GM19099 (cell line): ENCODE measurements around the gene A4GALT.
A peak's percentile ranks its signal among the peaks of the same experiment; 100 is the strongest.

Experiments
- POLR2A ChIP-seq: IDR thresholded peaks from 3 replicates; pipeline ENCODE4 v1.6.1; 2011; ENCODE audit warnings: low read depth; ENCODE audit not compliant: insufficient read length; ENCODE audit errors: extremely low read depth

The A4GALT gene

DNA sequence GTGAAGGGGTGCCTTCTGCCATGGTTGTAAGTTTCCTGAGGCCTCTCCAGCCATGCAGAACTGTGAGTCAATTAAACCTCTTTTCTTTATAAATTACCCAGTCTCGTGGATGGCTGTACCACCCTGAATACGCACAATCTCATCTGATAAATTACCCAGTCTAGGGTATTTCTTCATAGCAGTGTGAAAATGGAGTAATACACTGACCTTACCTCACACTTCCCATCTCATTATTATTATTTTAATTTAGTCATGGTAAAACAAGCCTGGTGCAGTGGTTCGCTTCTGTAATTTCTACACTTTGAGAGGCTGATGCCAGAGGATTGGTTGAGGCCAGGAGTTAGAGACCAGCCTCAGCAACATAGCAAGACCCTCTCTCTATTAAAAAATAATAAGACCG is 41.0 kb downstream of the A4GALT start:
- TF ChIP-seq POLR2A: no peak

DNA sequence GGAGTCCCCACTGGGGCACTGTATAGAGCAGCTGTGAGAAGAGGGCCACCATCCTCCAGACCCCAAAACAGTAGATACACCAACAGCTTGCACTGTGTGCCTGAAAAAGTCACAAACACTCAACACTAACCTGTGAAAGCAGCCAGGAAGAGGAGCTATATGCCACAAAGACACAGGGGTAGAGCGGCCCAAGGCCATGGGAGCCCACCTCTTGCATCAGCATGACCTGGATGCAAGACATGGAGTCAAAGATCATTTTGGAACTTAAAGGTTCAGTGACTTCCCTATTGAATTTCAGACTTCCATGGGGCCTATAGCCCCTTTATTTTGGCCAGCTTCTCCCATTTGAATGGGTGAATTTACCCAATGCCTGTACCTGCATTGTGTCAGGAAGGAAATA is 41.8 kb downstream of the A4GALT start:
- TF ChIP-seq POLR2A: no peak

- TF ChIP-seq POLR2A: no peak
Measured at GRCh38 chr22:42676059-42676607, 44.5 kb downstream of the A4GALT start.

GRCh38 chr22:42673898-42674401 is 46.7 kb downstream of the A4GALT start:
- TF ChIP-seq POLR2A: no peak

- no peak for TF ChIP-seq POLR2A
Measured at GRCh38 chr22:42670921-42671709, 49.6 kb downstream of the A4GALT start.

GRCh38 chr22:42670046-42670445 is 50.6 kb downstream of the A4GALT start:
- no peak for TF ChIP-seq POLR2A

DNA sequence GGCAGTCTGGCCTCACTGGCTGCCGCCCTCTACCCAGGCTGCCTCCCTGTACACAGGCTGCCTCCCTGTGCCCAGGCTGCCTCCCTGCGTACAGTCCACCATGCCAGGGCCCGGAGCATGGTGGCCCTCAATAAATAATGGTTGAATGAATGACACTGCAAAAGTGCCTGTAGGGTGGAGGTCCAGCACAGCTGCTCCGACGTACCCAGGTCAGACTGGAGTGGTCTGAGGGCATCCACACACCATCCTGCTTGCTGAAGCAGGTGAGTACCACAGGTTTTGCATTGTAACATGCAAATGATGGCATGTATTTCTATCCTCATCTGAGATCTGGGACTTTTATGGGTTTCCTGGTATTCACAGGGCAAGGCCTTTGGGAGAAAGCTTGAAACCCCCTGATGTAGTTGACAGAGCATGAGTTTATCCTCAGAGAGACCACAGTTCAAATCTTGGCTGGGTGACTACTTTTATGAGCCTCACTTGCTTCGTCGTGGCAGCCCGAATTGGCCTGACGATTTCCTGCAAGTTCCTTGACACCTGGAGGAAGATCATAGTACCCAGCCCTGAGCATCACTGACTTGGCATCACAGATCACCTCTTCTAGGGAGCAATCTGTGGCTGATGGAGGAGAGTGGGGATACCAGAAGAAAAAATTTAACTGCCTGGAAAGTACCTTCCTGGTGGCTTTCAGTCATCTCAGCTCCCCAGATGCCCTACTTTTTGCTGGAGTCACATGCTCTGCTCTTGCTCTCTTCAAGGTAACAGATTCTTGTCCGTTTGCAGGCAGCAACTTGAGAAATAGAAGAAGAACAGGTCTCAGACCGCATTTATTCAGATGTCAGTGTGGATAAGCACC is 55.5 kb downstream of the A4GALT start:
- peak; percentile 48 for TF ChIP-seq POLR2A

GRCh38 chr22:42661985-42662831 is 58.5 kb downstream of the A4GALT start:
- peak; percentile 60 for TF ChIP-seq POLR2A

DNA sequence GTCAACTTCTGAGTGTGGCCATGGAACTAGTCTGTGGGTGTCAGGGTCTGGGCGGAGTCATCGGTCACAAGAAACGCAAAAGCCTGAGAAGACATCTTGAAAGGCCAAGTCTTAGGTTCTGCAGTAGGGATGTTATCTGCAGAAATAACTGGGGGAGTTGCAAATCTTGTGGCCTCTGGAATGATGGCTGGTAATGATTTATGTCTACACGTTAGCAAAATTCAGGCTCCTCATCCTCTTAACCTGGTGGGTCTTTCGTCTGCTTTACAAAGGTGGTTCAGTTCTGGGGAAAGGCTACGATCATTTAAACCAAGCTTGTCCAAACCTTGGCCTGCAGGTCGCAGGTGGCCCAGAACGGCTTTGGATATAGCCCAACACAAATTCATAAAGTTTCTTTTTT is 64.1 kb downstream of the A4GALT start:
- no peak for TF ChIP-seq POLR2A

DNA sequence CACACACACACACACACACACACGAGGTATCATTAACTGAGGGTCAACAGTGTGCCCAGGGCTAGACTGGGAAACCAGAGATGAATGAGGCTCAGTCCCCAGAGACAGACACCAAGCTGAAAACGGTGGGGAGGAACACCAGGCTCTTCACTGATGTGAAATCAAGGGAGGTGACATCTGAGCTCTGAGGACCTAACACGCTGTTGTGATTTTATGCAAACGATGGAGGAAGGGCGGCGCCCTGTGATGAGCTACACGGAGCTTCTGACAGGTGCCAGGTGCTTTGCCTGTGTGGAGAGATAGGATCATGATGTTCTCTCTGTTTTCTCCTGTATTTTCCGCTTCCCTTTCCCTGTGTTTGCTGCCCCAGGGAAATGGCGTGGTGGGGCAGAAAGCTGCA is 65.0 kb downstream of the A4GALT start:
- TF ChIP-seq POLR2A: no peak

GRCh38 chr22:42654436-42655073 is 66.1 kb downstream of the A4GALT start:
- TF ChIP-seq POLR2A: no peak

GRCh38 chr22:42653999-42654398 is 66.7 kb downstream of the A4GALT start:
- TF ChIP-seq POLR2A: no peak

GRCh38 chr22:42651134-42651533 is 69.5 kb downstream of the A4GALT start:
- no peak for TF ChIP-seq POLR2A

- TF ChIP-seq POLR2A: peak; percentile 80
Measured at GRCh38 chr22:42649246-42650099, 71.2 kb downstream of the A4GALT start, which contains the start of gene CYB5R3. Gene CYB5R3, minus strand, starts transcription at chr22:42649392. Its CDS starts 77 bp downstream, at chr22:42649315.
